Measurements from ENCODE around the gene DENND2D.

Gene DENND2D

GRCh38 chr1:111139324-111139955 is 61.0 kb downstream of the DENND2D start:
- peak; percentile 0 for DNase-seq (ENCODE audit: low read depth, low spot score)
